ENCODE results near the gene TTLL10. TPM values are rescaled to one million over a fixed set of nuclear protein-coding genes. Genes with fewer than 3 reads are reported as not detected.

TTLL10 gene
- total and polyA plus RNA-seq, 2 of the 4 experiments (the other 2 are of a cell fraction): not detected

DNA sequence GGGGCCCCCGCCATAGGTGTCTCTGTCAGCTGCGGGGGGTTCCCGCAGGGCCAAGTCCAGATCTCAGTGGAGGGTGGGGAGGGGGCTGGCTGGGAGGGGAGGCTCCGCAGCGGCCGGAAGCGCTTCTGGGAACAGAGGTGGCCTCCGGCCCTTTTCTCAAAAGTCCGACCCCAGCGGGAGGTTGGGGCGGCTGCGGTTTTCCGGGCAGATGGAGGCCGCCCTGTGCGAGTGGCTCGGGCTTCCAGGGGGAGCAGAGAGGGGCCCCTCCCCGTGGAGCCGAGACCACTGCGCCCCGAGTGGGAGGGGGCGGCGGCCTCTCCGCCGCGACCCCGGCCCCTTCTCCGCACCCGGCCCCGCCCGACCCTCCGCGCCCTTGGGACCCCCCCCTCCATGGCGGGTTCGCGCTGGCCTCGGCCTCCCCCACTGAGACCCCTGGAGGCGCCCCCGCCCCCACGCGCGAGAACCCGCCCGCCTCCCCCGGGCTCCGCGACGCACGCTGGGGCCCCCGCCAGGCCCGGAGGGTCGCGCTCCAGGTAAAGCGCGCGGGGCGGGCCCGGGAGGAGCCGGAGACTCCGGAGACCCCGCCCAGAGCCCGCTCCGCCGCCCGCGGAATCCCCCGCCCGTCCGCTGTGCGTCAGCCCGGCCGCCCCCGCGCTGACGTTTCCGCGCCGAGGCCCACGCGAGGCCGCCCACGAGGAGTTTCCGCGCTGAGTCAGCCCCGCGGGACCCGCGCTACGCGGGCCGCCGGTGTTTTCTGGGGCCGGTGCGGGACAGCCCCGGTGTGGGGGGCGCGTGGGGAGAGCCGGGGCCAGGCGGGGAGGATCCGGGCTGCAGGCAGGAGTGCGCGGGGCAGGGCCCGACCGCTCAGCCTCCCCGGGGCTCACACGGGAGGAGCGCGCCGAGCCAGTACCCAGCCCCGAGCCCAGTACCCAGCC lies 27.5 kb downstream of the TTLL10 start:
- peak overlapping the region; percentile 86 for H3K4me2 ChIP-seq (ENCODE audit: low read depth, low read length)
- H2BK5ac ChIP-seq (ENCODE audit: low read depth, low read length, poor library complexity, severe bottlenecking): peak overlapping the region; percentile 67
- H2BK20ac ChIP-seq (ENCODE audit: low read depth, low read length): no peak overlapping the region; the same call in 1 of the 2 replicates
- H3K18ac ChIP-seq (ENCODE audit: low read depth, low read length): no peak overlapping the region; the same call in 1 of the 2 replicates
- no peaks in the 10 kb centered on the region for H4K20me1 ChIP-seq (ENCODE audit: insufficient read depth, low read length)
- no peak overlapping the region for H3K14ac ChIP-seq (replicated peaks; ENCODE audit: low read depth, low read length)
- H3K9ac ChIP-seq (ENCODE audit: low read depth, low read length): peak overlapping the region; percentile 72
- no peaks in the 10 kb centered on the region for H3K79me1 ChIP-seq (ENCODE audit: low read depth in 1 of 2, low read length in 2 of 2)
- peak overlapping the region; percentile 61; the same call in 1 of the 2 replicates for H3K4ac ChIP-seq (ENCODE audit: low read depth, low read length)
- no peak overlapping the region for H3K56ac ChIP-seq (ENCODE audit: extremely low read depth, insufficient read depth, low read length)
- H3K36me3 ChIP-seq (ENCODE audit: control insufficient read depth, insufficient read depth, low read length): no peaks in the 10 kb centered on the region
- peak overlapping the region; percentile 71 for H3K4me3 ChIP-seq (ENCODE audit: insufficient read depth, low read depth, low read length)
- no peaks in the 10 kb centered on the region for H3K9me1 ChIP-seq (ENCODE audit: insufficient read depth, low read length)
- 0 out of 2 replicates have a peak overlapping the region, but pooled peaks have one; percentile 4 for H2BK120ac ChIP-seq (ENCODE audit: low read depth, low read length)
- no peak overlapping the region for H3K23ac ChIP-seq (ENCODE audit: low read depth, low read length)
- no peak overlapping the region for H4K91ac ChIP-seq (ENCODE audit: insufficient read depth, low read depth, low read length)
- no peak overlapping the region for H2AK5ac ChIP-seq (ENCODE audit: low read depth, low read length)
- H2BK15ac ChIP-seq (ENCODE audit: low read depth, low read length): no peak overlapping the region; the same call in 2 of the 3 replicates
- ATAC-seq (ENCODE audit: low read depth) (peak; percentile 88), DNase-seq (peak; percentile 63)
- no TSS peak for BruUV-seq (replicated peaks)
- intact Hi-C loops (cut with micrococcal nuclease) (loop anchor here (1.0 kb wide), 1 partner anchor 13 kb away; no protein-coding TSS in a partner anchor), in situ Hi-C loops (cut with MboI; ENCODE audit: low sequenced_read_pairs) (no loop called here), dilution Hi-C loops (cut with HindIII; ENCODE audit: low sequenced_read_pairs, unreplicated experiment) (no loop called here)
- H2AK9ac ChIP-seq (replicated peaks; ENCODE audit: low read depth, low read length, poor library complexity): no peak overlapping the region
- ChIA-PET POLR2A (ENCODE audit: unreplicated experiment) (no interaction called here), CTCF (no interaction called here)
- WGBS, 2 experiments (ENCODE audit: extremely low coverage in 2 of 2, insufficient read length in 1 of 2): 1% methylated on average over 44 of the region's 109 CpGs; no CpG with 5 or more reads in 1 of the 2 experiments
- no peaks in the 10 kb centered on the region for H3K9me3 ChIP-seq (ENCODE audit: control insufficient read depth, insufficient read depth, low read length)
- H3K27me3 ChIP-seq (ENCODE audit: control insufficient read depth, insufficient read depth, low read length): no peaks in the 10 kb centered on the region; the same call in 1 of the 2 replicates
- H3K27ac ChIP-seq (ENCODE audit: insufficient read depth, low read length): peak overlapping the region; percentile 61; the same call in 1 of the 2 replicates
- H3K4me1 ChIP-seq (ENCODE audit: control insufficient read depth, insufficient read depth, low read length): no peaks in the 10 kb centered on the region
- H4K8ac ChIP-seq (ENCODE audit: low read depth in 2 of 2, low read length in 2 of 2): peak overlapping the region; percentile 49 to 64; a peak in 1 of 4 replicates
- H2AFZ ChIP-seq (replicated peaks; ENCODE audit: low read length, poor library complexity): peak overlapping the region; percentile 86
- no peak for TF ChIP-seq MXI1 (IDR thresholded peaks at IDR 0.05; ENCODE audit: borderline replicate concordance, low read depth, low read length)
- peak; percentile 64; the same call in 1 of the 2 replicates for TF ChIP-seq MAZ (IDR thresholded peaks at IDR 0.05; ENCODE audit: borderline replicate concordance, low read depth, low read length)
- peak; percentile 86 for TF ChIP-seq FOS (IDR thresholded peaks at IDR 0.05; ENCODE audit: low read depth, low read length)
- peak; percentile 3; the same call in 1 of the 2 replicates for TF ChIP-seq POLR2A (IDR thresholded peaks at IDR 0.05; ENCODE audit: low read depth, low read length)
- TF ChIP-seq MAFK (IDR thresholded peaks at IDR 0.05; ENCODE audit: low read depth, low read length): no peak
- TF ChIP-seq NFE2L2 (IDR thresholded peaks at IDR 0.05; ENCODE audit: low read depth, low read length): peak; percentile 27; the same call in 1 of the 2 replicates
- TF ChIP-seq BHLHE40 (IDR thresholded peaks at IDR 0.05; ENCODE audit: low read depth, low read length): peak; percentile 34; the same call in 1 of the 2 replicates
- H4K5ac ChIP-seq (ENCODE audit: low read depth, low read length): peak overlapping the region; percentile 61; the same call in 1 of the 2 replicates
